Cerebellar cortex (tissue), 1 donor: ENCODE data around the gene ZNF516.

ENCODE experiments used
- DNase-seq: peaks from one replicate; pipeline ENCODE4 v3.0.0-alpha.2; 2015; ENCODE audit warnings: low spot score

ZNF516 gene

DNA sequence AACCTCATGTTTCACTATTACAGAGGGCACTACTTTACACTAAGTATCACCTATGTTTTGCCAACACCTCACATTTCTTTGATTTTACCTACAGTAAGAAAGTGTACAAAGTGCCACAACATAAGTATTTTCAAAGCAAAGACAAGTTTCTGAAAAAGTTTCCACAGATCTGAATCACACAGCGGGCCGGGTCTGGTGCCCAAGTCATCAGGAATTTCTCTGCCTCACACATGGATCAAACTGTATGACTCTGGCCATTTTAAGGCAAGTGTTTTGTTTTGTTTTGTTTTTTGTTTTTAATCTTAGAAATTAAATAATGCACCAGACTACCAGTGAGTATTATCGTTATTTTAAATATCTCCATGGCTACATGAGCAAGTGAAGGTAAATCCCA, 73.4 kb downstream of the ZNF516 start:
- DNase-seq: no peak

DNA sequence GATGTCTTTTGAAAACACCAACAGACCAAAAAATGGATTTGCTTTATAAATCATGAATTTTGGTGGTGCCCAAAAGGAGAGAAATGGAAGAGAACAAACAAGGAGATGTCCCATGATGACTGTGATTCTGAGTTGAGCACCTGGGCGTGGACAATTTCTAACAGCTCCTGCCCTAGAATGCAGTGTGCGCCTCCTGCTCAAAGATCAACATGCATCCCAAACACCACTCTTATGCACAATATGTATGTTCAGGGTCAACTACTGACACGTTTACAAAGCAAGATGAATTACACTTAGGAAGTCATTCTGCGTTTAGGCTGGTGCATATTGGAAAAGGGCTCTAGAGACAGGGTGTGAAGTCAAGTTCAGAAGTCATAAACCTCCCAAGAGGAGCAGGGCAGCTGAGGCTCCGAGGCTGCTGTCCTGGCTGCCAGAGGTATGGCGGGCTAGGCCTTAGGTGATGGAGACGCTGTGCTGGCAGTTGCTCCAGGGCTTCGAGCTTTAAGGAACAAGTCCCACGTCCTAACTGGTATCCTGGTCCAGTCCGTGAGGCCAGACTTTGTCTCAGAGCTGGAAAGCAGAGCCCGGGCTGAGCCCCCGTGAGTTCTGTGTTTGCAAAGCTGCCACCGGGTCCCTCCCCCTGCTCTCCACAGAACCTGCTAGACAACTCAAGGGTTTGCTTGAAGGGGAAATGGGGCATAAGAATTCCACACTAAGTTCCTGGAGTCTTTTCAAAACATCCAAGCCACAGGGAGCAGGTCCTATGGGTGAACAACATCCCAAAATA, 74.0 kb downstream of the ZNF516 start:
- DNase-seq: no peak

DNA sequence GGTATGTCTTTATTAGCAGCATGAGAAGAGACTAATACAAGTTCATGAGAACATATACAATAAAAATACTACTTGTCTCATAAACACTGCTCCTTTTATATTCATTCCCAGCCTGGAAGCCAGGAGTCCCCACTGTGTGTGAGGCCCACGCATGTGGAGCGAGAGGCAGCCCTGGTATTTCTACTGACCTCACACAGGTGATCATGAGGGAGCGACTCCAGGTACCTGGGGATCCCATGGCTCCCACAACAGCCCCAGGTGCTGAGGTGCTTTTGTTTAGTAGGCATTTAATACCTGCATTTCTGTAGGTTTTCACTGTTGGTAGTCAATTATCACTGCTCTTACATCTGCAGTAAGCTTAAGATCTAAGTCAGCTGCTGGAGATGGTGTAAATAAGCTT, 75.2 kb downstream of the ZNF516 start:
- no peak for DNase-seq

GRCh38 chr18:76416911-76417310, 78.1 kb downstream of the ZNF516 start:
- DNase-seq: no peak

DNA sequence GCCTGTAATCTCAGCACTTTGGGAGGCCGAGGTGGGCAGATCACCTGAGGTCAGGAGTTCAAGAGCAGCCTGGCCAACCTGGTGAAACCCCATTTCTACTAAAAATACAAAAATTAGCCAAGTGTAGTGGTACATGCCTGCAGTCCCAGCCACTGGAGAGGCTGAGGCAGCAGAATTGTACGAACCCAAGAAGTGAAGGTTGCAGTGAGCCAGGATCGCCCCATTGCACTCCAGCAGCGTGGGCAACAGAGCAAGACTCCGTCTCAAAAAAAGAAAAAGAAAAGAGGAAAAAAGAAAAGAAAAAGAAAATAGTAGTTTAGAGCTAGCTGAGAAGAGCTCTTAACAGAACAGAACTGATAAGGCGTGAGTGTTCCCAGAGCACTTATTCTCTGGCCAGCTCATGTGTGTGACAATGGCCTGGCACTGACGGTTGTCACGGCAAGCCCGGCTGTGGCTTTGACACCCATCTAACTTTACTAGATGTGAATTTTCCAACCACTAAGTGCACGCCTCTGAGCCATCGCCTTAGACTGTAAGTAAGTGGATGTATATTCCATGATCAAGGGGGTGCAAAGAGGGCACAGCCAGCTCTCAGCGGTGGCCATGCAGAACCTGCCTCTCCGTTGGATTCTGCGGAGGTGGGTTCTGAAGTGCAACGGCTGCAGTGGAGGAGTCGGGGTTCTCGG, 80.0 kb downstream of the ZNF516 start:
- no peak for DNase-seq

DNA sequence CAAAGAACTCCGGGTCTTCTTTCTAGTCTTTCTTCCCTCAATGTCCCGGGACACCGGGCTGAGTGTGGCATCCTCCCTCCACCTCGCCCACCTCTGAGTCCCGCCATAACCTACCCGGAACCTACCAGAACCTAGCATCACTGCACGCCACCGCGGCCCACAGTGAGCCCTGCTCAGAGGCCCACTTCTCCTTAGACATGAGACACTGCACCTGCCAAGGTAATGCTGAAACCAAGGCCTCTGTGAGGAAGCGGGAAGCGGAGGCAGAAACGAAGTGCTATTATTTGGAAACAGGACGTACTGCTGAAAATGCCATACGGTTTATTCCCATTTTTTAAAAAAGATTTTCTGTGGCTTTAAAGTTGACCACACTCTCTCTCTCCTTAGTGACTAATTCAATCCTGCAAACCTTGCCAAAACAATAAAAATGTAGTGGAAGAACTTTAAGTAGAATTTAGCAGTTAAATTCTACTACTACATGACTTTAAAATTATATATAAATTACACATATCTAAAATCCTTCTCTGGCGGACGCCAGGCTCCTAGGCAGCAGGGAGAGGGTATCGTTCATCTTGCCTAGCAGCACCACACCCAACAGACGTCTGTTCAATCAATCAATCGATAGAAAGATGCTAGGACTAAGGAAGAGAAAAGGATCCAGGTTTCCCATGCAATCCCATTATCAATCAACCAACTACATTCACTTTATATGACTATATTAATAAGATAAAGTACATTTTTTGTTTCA, 82.0 kb downstream of the ZNF516 start:
- no peak for DNase-seq

- no peak for DNase-seq
Observed at GRCh38 chr18:76412010-76412817, 82.8 kb downstream of the ZNF516 start.

DNA sequence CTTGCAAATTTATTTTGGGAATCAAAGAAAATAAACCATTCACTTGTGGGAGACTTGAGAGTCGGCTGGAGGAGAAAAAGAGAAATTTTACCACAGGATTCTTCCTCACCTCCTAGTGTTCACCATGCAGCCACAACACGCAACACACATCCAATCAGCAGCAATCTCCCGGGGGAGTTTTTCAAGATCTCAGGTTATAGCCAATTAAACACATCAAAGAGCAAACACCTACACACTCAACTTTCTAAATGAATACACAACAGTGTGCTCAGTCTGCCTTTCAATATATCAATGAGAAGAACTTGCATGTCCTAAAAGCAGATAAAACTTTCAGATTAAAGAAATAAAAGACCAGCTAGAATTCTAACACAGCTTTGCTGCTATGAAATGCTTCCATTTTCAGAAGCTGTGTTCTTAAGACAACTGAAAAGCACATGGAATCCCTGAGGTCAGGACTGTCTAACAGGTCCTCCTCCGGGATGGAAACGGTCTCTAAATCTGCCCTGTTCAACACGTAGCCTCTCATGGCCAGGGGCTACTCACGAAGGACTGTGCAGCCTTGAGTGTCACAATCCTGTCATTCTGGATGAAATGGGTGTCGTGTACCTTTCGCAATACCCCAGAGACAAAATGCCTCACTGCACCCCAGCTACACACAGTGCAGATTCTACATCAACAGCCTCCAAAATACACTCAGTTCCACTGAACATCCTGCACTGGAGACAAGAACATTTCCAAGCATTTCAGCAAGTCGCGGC, 84.2 kb downstream of the ZNF516 start:
- no peak for DNase-seq

DNA sequence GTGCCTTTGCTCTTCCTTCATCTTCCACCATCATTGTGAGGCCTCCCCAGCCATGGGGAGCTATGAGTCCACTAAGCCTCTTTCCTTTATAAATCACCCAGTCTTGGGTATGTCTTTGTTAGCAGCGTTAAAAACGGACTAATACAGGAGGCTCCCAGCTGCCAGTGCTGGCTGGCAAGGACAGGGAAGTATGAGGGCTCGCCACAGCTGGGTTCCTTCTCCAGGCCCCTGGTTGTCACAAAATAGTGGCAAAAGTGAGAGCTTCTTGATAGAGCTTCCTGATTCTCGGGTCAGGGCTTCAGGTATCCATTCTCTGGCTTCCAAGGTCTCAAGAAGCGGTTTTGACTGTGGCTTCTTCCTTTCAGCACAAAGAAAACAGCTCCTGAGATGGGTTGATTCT, 85.0 kb downstream of the ZNF516 start:
- DNase-seq: no peak

GRCh38 chr18:76408480-76409067, 86.5 kb downstream of the ZNF516 start:
- no peak for DNase-seq

DNA sequence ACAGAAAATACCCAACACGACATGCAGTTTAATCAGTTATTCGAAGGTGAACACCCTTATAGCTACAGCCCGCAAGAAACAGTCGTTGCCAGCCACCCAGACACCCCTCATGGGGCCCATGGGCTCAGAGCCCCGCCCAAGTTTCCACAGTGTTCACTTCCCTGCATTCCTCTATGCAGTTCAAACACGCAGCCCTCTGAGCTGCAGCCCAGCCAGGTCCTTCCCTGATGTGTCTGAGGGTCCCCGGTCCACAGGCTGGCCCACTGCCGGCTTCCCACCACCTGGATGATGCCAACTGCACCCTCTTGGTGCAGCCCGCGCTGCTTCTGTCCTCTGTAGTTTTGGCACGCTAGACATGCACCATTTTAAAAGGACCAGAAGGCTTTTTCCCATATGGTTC, 87.4 kb downstream of the ZNF516 start:
- DNase-seq: no peak

- DNase-seq: no peak
Observed at GRCh38 chr18:76406791-76407190, 88.3 kb downstream of the ZNF516 start.

DNA sequence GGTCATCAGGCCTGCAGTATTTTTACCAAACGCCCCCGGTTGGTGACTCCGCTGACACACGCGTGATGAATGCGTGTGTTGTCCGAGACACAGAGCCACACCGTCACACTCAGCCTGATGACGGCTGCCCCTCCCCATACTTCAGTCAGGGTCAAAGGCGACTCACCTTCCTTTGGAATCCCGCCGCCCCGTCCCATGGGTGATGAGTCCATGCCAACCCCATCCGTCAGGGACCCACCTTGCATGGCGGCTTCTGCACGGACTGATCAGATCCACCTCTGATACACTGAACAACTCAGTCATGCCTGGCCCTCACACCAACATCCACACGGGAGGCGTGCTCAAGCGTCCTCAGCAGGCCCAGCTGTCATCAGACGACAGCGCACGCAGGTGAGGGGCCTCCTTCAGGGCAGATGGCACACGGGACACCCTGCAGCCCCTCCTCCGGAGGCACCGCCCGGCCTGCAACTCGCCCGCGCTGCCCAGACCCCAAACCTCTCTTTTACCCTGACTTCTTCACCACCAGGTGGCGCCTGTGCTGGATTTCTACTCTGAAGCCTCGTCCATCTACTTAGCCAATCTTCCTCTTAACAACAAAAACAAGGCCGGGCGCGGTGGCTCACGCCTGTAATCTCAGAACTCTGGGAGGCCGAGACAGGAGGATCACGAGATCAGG, 89.2 kb downstream of the ZNF516 start:
- DNase-seq: peak; percentile 14

- no peak for DNase-seq
Observed at GRCh38 chr18:76405280-76405679, 89.8 kb downstream of the ZNF516 start.

DNA sequence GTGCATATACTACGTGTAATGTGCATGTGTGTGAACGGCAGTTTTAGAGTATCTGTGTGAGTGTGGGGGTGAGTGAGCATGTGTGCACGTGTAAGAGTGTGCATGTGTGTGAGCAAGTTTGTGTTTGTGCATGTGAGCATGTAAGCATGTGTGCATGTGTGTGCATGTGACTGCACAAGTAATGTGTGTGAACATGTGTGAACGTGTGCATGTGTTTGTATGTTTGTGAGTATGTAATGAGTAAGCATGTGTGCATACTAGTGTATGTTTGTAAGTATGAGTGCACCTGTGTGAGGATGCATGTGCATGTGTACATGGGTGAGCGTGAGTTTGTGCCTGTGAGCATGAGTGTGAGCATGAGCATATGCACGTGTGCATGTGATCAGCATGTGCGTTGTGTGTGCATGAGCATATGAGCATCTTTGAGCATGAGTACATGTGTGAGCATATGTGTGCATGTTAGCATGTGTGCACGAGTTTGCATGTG, 90.7 kb downstream of the ZNF516 start:
- DNase-seq: no peak

- DNase-seq: no peak
Observed at GRCh38 chr18:76402026-76402990, 92.7 kb downstream of the ZNF516 start.

- no peak for DNase-seq
Observed at GRCh38 chr18:76401498-76401897, 93.5 kb downstream of the ZNF516 start.

DNA sequence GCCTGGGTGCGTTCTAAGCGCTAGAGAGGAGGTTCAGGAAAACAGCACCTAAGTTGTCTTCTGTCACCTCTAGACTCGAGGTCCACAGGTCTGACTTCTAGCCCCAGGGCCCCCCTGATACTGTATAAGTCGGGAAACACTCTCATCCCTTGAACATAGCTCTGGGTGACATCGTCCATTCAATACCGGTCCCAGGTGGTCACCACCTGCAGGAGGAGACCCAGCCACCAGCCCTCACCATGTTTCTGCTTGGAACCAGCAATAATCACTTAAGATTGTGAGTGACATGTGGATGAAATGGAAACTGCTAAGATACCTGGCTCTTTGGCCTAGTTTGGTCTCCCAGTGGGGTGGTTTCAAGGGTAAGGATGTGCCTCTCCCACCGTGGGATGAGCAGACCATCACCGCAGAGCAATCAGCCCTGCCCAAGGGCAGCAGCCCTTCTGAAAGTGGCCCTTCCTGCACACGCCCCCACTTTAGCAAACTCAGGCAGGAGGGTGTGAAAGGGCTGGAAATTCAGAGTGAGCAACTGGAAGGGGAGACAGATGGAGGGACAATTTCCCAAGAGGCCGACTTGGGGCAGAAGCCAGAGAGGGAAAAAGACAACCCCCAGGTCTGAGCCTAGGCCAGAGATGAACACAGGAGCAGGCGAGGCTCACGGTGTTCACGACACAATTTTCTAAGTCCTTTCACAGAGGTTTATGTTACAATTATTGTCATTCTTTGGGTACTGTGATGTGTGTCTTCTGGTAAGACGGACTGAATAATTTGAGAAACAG, 95.2 kb downstream of the ZNF516 start:
- DNase-seq: no peak
